SK-N-SH (cell line): ENCODE data around the gene SGF29. TPM values are rescaled to one million over a fixed set of nuclear protein-coding genes. Genes with fewer than 3 reads are reported as not detected.
"Not testable (repeated sequence)": the region's sequence is repeated elsewhere in the genome, so short reads cannot be mapped to it uniquely, and the experiment has no call there.

Experiments used
- CTCF ChIA-PET: fragments of 300-600, 350-600 bp; formaldehyde crosslinking; extraction: SDS; loops from one replicate; lab custom pipeline; 2021; lab: Yijun Ruan, JAX
- POLR2A ChIA-PET: fragments of 350-600 bp; sonication (Branson Sonifier 250); formaldehyde crosslinking; extraction: SDS; loops from one replicate; lab custom pipeline; 2020; ENCODE audit warnings: antibody characterized with exemption, inconsistent platforms; lab: Yijun Ruan, JAX
- DNase-seq: peaks from one replicate; pipeline ENCODE4 v3.0.0; 2012
- H2AFZ ChIP-seq: fragments of 200-600 bp; sonication (generic); 2 replicates; pipeline ENCODE4 v1.8.1; 2016; ENCODE audit warnings: antibody characterized with exemption, mild to moderate bottlenecking, low read depth
- H3F3A ChIP-seq: fragments of 200-600 bp; sonication (generic); replicated peaks from 2 replicates; pipeline ENCODE3; 2016; ENCODE audit warnings: antibody characterized with exemption, mild to moderate bottlenecking; ENCODE audit not compliant: insufficient read depth
- H3K27ac ChIP-seq, 2 experiments: fragments of 200-500 bp in 1 of 2; fragments of 200-600 bp in 1 of 2; sonication (Bioruptor generic) in 1 of 2; sonication (generic), shearing (Covaris generic) in 1 of 2; 2 replicates each; pipeline versions ENCODE4 v1.5.1 to v1.6.1; 2014 to 2016; ENCODE audit warnings: low read depth in 2 of 2, inconsistent platforms in 1 of 2, low read length in 1 of 2, mild to moderate bottlenecking in 1 of 2, mixed read lengths in 1 of 2
- H3K27me3 ChIP-seq: fragments of 200-600 bp; sonication (generic), shearing (Covaris generic); 2 replicates; pipeline ENCODE4 v1.6.1; 2016; ENCODE audit warnings: mixed run types; ENCODE audit not compliant: insufficient read depth
- H3K36me3 ChIP-seq, 2 experiments: fragments of 200-500 bp in 1 of 2; fragments of 200-600 bp in 1 of 2; sonication (Bioruptor generic) in 1 of 2; sonication (generic) in 1 of 2; replicated peaks in 1 of 2; 2 replicates each; pipeline versions ENCODE3 to v1.5.1; 2014 to 2016; ENCODE audit warnings: low read length in 1 of 2, mild to moderate bottlenecking in 1 of 2; ENCODE audit not compliant: insufficient read depth in 2 of 2, control insufficient read depth in 1 of 2
- H3K4me1 ChIP-seq, 2 experiments: fragments of 200-500 bp in 1 of 2; fragments of 200-600 bp in 1 of 2; sonication (Bioruptor generic) in 1 of 2; sonication (generic), shearing (Covaris generic) in 1 of 2; 2 replicates each; pipeline versions ENCODE4 v1.5.1 to v1.6.1; 2014 to 2016; ENCODE audit warnings: low read depth in 1 of 2, low read length in 1 of 2, mixed run types in 1 of 2; ENCODE audit not compliant: insufficient read depth in 2 of 2, control insufficient read depth in 1 of 2
- H3K4me2 ChIP-seq: fragments of 200-600 bp; sonication (generic), shearing (Covaris generic); 2 replicates; pipeline ENCODE4 v1.6.1; 2017; ENCODE audit warnings: mixed run types
- H3K4me3 ChIP-seq, 2 experiments: fragments of 200-500 bp in 1 of 2; fragments of 200-600 bp in 1 of 2; sonication (Bioruptor generic) in 1 of 2; sonication (generic), shearing (Covaris generic) in 1 of 2; 2 replicates each; pipeline versions ENCODE4 v1.5.1 to v1.8.1; 2014 to 2016; ENCODE audit warnings: low read depth in 2 of 2, inconsistent platforms in 1 of 2, low read length in 1 of 2, mild to moderate bottlenecking in 1 of 2, mixed read lengths in 1 of 2, moderate library complexity in 1 of 2
- H3K79me2 ChIP-seq: fragments of 200-600 bp; sonication (generic); 2 replicates; pipeline ENCODE4 v1.8.1; 2017; ENCODE audit warnings: mild to moderate bottlenecking; ENCODE audit not compliant: insufficient read depth
- H3K9ac ChIP-seq: fragments of 200-600 bp; sonication (generic); 2 replicates; pipeline ENCODE4 v1.6.1; 2017; ENCODE audit warnings: mixed run types
- H3K9me2 ChIP-seq: fragments of 200-600 bp; sonication (generic); 2 replicates; pipeline ENCODE4 v1.6.1; 2017; ENCODE audit warnings: mixed run types
- H3K9me3 ChIP-seq: fragments of 200-600 bp; sonication (generic); 2 replicates; pipeline ENCODE4 v1.6.1; 2017; ENCODE audit warnings: mixed run types, mild to moderate bottlenecking, moderate library complexity
- H4K20me1 ChIP-seq: fragments of 200-600 bp; sonication (generic); 2 replicates; pipeline ENCODE4 v1.6.1; 2017; ENCODE audit warnings: mild to moderate bottlenecking, mixed run types; ENCODE audit not compliant: insufficient read depth
- ELF1 ChIP-seq: IDR thresholded peaks from 2 replicates; pipeline ENCODE4 v1.4.0; 2012
- GABPA ChIP-seq: IDR thresholded peaks from 2 replicates; pipeline ENCODE4 v1.4.0; 2012; ENCODE audit warnings: low read depth, mild to moderate bottlenecking
- MEF2A ChIP-seq: IDR thresholded peaks from 2 replicates; pipeline ENCODE4 v1.4.0; 2012; ENCODE audit warnings: low read depth, borderline replicate concordance
- SIN3A ChIP-seq: IDR thresholded peaks from 2 replicates; pipeline ENCODE4 v1.6.1; 2012; ENCODE audit warnings: low read depth, mild to moderate bottlenecking, low read length, moderate library complexity, borderline replicate concordance
- TEAD4 ChIP-seq: IDR thresholded peaks from 2 replicates; pipeline ENCODE4 v1.4.0; 2012; ENCODE audit warnings: mild to moderate bottlenecking, borderline replicate concordance; ENCODE audit not compliant: insufficient read depth
- USF2 ChIP-seq: fragments of 150-350 bp; IDR thresholded peaks from 2 replicates; pipeline ENCODE4 v1.6.1; 2017; ENCODE audit warnings: antibody characterized with exemption, low read length, low read depth, borderline replicate concordance
- WGBS: methylation state at CpG from one replicate; pipeline ENCODE4 v1.1.6; 2017; ENCODE audit warnings: low lambda C conversion rate; 5-methylcytosine and 5-hydroxymethylcytosine counted together
- polyA plus RNA-seq, 3 experiments: library from polyadenylated mRNA; depleted of rRNA; stranded (reverse); fragments of >200 nt; gene quantifications; 2 replicates each; pipeline ENCODE4 v1.2.3, GENCODE V29; 2012
- TF ChIP-seq, protein P1 (sequence below): IDR thresholded peaks from 2 replicates; pipeline ENCODE4; 2012
- TF ChIP-seq, protein P2 (sequence below): IDR thresholded peaks from 2 replicates; pipeline ENCODE4 v1.4.0; 2012; ENCODE audit warnings: low read depth

Gene SGF29
- polyA plus RNA-seq, 1 of the 3 experiments (the other 2 are of a cell fraction) = 4.6 TPM

DNA sequence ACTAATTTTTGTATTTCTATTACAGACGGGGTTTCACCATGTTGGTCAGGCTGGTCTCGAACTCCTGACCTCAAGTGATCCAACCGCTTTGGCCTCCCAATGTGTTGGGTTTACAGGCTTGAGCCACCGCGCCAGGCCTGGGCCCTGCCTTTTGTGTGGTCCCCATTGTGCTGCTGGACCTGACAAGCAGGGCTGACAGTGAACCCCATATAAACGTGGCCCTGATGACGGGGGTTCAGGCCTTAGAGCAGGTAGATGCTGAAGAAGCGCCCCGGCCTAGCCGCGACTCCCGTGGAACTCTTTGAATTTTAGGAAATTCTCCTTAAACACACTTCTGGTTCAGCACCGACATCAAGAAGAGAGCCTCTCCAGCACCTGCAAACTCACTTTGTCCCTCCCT is 47.9 kb downstream of the SGF29 start:
- H3K9me3 ChIP-seq, H3K36me3 ChIP-seq, H3K4me1 ChIP-seq, H3K4me2 ChIP-seq, H3K79me2 ChIP-seq, H4K20me1 ChIP-seq, DNase-seq, H3K9me2 ChIP-seq, H3K4me3 ChIP-seq, CTCF ChIA-PET, H3K27ac ChIP-seq, H3K27me3 ChIP-seq, H2AFZ ChIP-seq, POLR2A ChIA-PET, H3F3A ChIP-seq, H3K9ac ChIP-seq: not testable (repeated sequence)
- WGBS = 88% methylated on average over 10 of the region's 13 CpGs

GRCh38 chr16:28602062-28602461 is 48.3 kb downstream of the SGF29 start:
- H4K20me1 ChIP-seq, H3K4me3 ChIP-seq, POLR2A ChIA-PET, H3K9me3 ChIP-seq, CTCF ChIA-PET, H2AFZ ChIP-seq, H3F3A ChIP-seq, H3K27ac ChIP-seq, H3K27me3 ChIP-seq, H3K9me2 ChIP-seq, H3K9ac ChIP-seq, DNase-seq, H3K4me2 ChIP-seq, H3K79me2 ChIP-seq, H3K36me3 ChIP-seq, H3K4me1 ChIP-seq: not testable (repeated sequence)
- no CpG with 5 or more reads among the region's 10 CpGs for WGBS

GRCh38 chr16:28602529-28602928 is 48.8 kb downstream of the SGF29 start:
- no peaks in the 10 kb centered on the region for H3K9me3 ChIP-seq
- H3K27ac ChIP-seq = no peak overlapping the region
- no peak overlapping the region for H3K9ac ChIP-seq
- no peak overlapping the region for H3K4me3 ChIP-seq
- DNase-seq = no peak
- no peaks in the 10 kb centered on the region for H3K27me3 ChIP-seq
- H4K20me1 ChIP-seq = no peaks in the 10 kb centered on the region
- ChIA-PET POLR2A (no interaction called here), CTCF (no interaction called here)
- no peaks in the 10 kb centered on the region for H3K4me1 ChIP-seq
- no peak overlapping the region for H2AFZ ChIP-seq
- WGBS = 68% methylated on average over 4 of the region's 6 CpGs
- TF ChIP-seq MEF2A = no peak
- TF ChIP-seq, protein P1, sequence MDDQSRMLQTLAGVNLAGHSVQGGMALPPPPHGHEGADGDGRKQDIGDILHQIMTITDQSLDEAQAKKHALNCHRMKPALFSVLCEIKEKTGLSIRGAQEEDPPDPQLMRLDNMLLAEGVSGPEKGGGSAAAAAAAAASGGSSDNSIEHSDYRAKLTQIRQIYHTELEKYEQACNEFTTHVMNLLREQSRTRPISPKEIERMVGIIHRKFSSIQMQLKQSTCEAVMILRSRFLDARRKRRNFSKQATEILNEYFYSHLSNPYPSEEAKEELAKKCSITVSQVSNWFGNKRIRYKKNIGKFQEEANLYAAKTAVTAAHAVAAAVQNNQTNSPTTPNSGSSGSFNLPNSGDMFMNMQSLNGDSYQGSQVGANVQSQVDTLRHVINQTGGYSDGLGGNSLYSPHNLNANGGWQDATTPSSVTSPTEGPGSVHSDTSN = no peak
- no peak for TF ChIP-seq ELF1
- no peak for TF ChIP-seq SIN3A
- no peak for TF ChIP-seq USF2
- no peak for TF ChIP-seq GABPA
- TF ChIP-seq, protein P2, sequence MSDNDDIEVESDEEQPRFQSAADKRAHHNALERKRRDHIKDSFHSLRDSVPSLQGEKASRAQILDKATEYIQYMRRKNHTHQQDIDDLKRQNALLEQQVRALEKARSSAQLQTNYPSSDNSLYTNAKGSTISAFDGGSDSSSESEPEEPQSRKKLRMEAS = no peak
- no peak for TF ChIP-seq TEAD4
- no peaks in the 10 kb centered on the region for H3K79me2 ChIP-seq
- H3K9me2 ChIP-seq = no peaks in the 10 kb centered on the region
- H3K36me3 ChIP-seq = no peaks in the 10 kb centered on the region
- no peak overlapping the region for H3K4me2 ChIP-seq
- no peaks in the 10 kb centered on the region for H3F3A ChIP-seq
